Embryonic facial prominence (tissue), 1 donor: ENCODE measurements around the gene MYLK.
A peak's percentile ranks its signal among the peaks of the same experiment; 100 is the strongest.

Experiments used
- DNase-seq: peaks from one replicate; pipeline ENCODE4 v3.0.0-alpha.2; 2016; ENCODE audit errors: extremely low spot score

The MYLK gene

DNA sequence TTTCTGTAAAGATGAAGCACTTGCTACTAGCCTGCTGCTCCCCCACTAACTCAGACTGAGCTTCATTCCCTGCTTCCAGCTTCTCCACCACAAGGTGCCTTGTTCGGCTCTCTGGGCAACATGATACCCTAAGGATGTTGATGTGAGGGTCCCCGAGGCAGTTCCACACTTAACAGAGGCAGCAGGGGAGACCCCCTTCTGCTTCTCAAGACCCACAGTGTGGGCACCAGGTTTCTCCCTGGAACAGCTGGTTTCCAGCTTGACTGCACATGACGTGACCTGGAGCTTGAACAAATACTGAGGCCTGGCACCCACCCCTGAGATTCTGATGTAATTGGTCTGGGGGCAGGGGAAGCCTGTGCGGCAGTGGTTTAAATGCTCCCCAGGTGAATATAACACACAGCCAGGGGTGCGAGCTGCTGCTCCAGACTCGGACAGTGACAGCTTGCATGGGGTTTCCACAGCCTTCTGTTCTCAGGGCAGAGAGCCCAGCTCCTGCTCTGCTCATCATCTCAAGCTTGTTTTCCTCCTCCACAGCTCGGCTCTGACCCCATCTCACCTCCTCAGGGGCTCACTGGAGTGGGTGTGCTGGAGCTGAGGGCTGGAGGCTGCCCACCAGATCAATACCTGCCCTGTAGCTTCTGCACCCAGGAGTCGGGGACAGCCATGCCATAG, 204.3 kb downstream of the MYLK start:
- no peak for DNase-seq

DNA sequence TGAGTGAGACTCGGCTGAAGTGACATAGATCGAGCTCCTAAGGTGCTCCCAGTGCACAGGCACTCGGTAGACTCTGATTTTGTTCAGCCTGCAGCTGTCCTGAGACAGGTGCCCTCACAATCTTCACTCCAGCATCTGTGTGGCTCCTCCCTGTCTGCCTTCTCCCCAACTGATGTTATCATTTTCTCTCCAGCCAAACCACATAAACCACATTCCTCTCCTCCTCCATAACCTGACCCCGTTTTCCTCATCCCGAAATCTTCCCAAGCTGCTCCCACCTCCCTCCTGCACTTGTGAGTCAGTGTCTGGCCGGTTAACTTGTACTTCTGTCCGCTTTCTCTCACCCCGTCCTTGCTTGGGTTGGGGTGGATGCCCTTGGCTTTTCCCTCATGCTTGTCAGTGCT, 206.0 kb downstream of the MYLK start:
- DNase-seq: no peak

DNA sequence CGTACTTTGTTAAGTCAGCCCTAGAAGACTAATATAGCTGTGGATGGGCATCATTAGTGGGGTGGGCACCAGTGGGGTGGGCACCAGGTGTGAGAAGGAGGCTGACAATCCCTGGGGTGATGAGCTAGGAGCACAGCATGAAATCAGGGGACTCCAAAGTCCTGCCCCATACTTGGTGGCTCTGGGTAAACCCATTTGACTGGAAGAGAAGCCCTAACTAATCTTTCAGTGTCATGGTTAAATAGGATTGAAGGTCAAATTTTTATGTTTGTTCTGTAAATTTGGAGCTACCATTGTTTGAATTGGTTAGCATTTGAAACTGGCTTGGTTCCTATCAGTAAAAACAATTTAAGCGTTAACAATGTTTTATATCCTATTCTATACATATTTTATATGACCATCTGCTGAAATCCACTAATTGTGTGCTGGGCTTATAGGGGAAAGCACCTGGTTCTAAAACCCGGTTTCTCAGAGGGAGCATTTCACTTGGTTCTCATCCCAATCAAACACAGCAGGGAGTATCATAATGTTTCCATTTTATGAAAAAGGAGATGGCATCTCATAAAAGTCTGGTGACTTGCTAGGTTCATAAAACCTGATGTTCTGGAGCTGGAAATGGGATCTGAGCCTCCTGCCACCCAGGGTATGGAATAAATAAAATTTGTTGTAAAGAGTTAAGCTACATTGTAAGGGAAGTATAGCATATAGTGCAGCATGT, 211.5 kb downstream of the MYLK start:
- DNase-seq: no peak

DNA sequence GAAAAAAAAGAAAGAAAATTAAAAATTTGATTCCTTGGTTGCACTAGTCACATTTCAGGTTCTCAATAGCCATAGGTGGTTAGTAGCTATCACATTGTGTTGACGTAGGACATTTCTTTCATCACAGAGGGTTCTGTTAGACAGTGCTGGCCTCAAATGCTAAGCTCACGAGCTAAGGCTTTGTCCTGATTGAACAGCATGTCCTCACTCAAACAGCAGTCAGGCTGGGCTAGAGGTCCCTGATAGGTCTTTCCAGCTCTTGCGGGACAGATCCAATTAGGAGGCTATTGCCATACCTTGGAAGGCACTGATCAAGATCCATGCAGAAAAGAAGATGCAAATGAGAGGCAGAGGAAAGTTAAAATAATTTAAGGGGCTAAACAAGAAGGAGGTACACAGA, 213.4 kb downstream of the MYLK start:
- no peak for DNase-seq

GRCh38 chr3:123668906-123669305, 215.2 kb downstream of the MYLK start:
- DNase-seq: no peak

DNA sequence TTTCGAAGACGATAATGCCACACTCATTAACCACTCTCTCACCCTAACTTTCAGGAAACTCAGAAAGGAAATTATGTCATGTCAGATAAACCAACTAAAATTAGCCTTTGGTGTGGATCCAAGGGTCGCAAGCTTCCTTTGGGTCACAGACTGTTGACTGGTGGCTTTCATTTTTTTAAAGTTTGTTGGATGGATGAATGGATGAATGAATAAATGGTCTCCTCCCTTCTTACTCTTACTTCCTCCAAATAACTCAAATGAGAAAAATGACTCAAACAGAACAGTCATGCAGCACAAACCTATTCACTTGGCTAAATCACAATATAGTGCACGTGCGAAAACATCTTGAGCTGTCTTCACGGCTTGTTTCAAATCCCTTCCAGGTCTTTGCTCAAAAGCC, 216.3 kb downstream of the MYLK start:
- no peak for DNase-seq

- no peak for DNase-seq
Measured at GRCh38 chr3:123664753-123665152, 219.4 kb downstream of the MYLK start.

- no peak for DNase-seq
Measured at GRCh38 chr3:123663977-123664376, 220.2 kb downstream of the MYLK start.

DNA sequence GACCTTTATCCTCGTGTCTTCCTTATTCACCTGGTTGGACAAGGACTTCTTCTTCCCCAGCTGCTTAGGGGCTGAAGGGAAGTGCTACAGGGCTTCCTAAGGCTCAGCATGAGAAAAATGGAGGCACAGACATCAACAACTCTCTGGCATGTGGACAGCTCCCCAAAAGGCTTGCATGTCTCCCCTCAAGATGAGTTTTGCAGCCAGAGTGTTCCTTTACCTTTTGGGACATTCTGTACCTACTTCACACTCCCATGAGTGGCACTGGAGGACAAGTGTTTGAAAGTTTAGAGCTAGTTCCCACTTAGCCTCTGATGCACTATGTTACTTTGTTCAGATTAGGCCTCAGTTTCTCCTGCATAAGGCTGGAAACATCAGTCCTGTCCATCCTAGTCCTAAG, 222.2 kb downstream of the MYLK start:
- no peak for DNase-seq

DNA sequence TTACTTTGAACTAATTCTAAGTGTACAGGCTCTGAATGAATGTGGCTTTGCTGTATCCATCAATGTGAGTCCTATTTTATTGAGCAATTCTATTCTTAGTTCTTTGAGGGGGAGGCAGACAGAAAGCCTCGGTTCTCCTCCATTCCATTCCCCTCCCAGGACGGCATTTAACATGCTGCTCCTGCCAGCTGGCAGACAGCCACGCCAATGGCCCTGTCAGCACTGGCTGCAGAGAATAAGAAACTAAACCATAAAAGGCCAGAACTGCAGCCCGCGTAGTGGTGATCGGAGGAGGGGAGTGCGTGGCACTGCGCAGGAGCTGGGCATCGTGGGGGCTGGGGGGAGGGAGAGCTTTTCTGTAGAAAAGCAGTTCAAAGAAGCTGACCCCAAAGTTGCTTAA, 223.2 kb downstream of the MYLK start:
- DNase-seq: peak; percentile 36

GRCh38 chr3:123660141-123660675, 223.9 kb downstream of the MYLK start:
- no peak for DNase-seq

DNA sequence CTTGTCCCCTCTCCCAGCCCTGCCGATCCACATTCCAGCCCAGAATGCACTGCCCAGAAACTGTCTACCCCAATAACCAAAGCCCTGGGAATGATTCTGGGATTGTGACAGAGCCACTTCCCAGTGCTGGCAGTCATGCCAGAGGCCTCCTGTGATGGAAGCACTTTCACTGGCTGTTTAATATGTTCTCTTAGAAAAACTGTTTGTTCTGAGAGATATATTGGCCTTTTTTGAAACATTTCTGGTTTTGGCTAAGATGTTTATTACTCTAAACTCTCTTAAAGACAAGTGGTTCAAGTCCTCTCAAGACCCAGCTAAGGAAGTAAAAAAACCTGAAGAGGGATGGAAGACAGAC, 225.3 kb downstream of the MYLK start:
- no peak for DNase-seq

GRCh38 chr3:123658118-123658851, 225.8 kb downstream of the MYLK start:
- DNase-seq: no peak

GRCh38 chr3:123657568-123657967, 226.6 kb downstream of the MYLK start:
- no peak for DNase-seq

- DNase-seq: no peak
Measured at GRCh38 chr3:123657111-123657510, 227.0 kb downstream of the MYLK start.

DNA sequence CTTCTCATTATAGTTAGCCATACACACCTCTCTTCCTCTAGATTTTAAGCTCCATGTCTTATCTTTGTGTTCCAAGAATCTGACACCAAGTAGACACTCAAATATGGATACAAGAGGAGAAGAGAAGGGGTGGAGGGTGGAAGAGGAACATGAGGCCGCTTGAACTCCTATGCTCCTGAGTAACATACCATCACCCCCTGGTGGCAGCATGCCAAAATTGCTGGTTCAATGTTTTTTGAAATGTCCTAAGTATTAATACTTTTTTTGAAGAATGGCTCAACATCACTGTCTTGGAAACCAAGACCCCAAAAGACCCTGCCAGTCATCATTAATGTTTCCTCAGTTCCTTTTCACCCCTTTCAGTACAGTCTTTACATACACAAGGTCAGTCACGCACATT, 227.4 kb downstream of the MYLK start:
- DNase-seq: no peak

- DNase-seq: no peak
Measured at GRCh38 chr3:123656274-123656673, 227.9 kb downstream of the MYLK start.

GRCh38 chr3:123655400-123655799, 228.7 kb downstream of the MYLK start:
- no peak for DNase-seq

GRCh38 chr3:123653221-123653682, 230.9 kb downstream of the MYLK start:
- DNase-seq: no peak

- peak; percentile 42 for DNase-seq
Measured at GRCh38 chr3:123652342-123652984, 231.7 kb downstream of the MYLK start.

DNA sequence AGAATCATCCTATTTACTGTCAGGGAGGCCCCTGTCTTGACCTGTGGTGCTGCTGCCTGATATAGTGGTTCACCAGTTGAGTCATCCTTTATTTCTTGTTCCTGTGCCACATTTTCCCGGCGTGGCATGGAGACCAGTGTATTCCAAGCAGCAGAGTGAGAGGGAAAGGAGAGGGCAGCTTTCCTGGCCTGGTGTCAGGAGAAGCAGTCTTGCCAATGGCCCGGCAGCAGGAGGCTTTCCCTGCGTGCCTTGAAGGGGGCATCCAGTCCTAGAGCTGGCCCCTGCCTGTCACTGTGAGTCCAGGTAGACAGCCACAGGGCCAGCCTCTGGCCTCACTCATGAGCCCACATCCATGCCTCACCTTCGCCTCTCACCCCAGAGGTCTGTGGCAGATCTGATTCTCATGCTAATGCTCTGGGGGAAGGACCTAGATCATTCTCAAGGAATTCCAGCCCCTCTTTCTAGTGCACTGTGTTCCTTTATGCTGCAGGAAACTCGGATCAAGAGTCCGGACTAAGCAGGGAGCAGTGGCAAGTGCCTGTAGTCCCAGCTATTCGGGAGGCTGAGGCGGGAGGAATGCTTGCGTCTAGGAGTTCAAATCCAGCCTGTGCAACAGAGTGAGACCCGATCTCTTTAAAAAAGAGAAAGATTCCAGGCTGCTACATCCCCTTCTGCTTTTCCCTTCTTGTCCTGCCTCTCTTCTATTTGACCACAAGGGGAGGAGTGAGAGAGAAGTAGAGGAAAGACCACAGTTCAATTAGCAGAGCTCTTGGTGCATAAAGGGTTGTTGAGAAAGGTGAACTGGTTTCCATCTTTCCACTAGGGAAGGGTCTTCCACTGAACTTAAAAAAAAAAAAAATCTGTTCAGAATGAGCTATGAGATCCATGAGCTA, 232.4 kb downstream of the MYLK start:
- DNase-seq: no peak
